HG03521 (cell line): ENCODE data around the gene HMCN1.

Experiments
- ATAC-seq: cut with Tn5 transposase; IDR thresholded peaks from one replicate; pipeline ENCODE4 v1.9.1; 2021; ENCODE audit warnings: mild to moderate bottlenecking, moderate library complexity; ENCODE audit not compliant: unreplicated experiment

HMCN1 gene

DNA sequence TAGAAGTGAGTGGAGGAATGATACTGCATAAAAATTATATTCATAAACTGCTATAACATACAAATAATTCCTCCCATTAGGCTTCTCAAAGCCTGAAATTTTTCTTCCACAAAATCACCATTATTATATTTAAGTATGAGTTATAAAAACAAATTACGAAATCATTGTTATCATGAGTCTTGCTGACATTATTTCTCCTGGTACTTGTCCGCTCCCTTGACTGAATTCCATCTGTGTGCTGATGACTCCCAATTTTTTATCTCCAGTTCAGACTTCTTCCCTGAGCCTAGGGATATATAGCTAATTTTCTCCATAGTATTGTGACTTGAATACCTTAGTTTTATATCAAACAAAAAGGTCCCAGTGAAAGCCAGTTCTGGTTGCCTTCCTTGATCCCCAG, 268.2 kb downstream of the HMCN1 start:
- ATAC-seq: no peak

DNA sequence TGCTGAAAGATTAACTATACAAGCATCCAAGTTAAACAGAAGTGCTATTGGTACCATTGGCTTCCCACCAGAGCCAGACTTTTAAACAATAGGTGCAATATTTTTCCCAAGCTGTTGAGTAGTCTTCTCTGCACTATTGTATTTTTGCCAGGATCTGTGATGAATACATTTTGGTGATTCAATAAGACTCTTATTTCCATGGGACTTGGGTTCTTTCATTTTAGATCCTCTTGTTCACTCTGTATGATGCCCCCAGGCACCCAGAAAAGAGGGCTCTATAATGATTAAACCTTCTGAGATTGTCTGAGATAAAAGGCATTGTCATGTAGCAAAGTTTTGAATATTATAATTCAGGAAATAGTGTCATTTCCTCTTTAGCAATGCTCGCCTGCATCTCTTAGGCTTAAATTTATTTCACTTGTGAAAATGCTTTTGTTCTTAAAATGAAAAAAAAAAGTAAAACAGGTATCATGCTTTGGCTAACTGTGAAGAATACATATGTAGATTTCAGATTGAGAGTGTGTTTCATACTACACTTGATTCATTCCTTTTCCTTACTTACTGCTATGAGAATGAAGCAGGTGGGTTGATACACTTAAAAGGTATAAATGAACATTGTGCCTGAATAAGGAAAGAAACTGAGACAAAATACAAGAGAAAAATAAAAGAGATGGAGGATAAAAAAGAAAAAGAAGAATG, 275.0 kb downstream of the HMCN1 start:
- ATAC-seq: no peak

DNA sequence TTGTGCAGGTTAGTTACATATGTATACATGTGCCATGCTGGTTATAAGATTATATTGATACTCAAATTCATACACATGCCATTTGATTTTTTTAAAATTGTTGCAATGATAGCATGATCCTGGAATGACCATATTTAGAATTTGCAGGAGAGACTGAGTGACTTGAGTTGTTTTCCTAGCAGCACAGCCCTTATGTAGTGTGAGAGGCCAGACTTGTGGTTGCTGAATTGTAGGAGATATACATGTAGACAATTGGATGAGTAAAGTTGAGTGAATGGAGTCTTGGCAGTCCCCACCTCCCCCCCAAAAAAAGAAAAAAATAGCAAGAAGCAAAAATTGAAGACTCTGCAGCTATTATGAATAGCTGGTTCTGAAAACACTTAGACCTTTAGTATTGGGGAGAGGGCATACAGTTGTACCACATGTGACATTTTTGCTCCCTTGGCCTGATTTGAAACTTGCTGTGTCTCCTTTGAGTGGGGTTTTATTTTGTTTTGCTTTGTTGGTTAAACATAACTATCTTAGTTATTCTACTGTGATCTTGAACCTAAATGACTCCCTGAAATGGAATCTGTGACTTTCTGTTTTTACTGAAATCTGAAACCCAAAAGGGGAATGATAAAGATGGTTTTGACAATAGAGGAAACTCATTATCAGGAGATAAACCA, 280.3 kb downstream of the HMCN1 start:
- no peak for ATAC-seq

DNA sequence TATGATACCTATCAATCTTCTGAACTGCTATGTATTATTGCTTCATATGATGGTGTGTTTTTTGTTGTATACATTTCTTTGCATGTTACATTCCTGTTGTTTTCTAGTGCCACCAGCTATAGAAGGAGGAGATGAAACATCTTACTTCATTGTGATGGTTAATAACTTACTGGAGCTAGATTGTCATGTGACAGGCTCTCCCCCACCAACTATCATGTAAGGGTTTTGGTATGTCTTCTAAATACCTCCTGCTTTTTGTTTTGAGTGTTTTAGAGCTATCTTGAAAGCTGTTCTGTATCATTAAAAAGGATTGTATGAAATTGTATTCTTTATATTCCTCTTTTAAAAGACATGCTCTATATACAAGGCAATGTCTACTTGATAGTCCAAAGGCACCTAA, 282.7 kb downstream of the HMCN1 start:
- ATAC-seq: no peak

DNA sequence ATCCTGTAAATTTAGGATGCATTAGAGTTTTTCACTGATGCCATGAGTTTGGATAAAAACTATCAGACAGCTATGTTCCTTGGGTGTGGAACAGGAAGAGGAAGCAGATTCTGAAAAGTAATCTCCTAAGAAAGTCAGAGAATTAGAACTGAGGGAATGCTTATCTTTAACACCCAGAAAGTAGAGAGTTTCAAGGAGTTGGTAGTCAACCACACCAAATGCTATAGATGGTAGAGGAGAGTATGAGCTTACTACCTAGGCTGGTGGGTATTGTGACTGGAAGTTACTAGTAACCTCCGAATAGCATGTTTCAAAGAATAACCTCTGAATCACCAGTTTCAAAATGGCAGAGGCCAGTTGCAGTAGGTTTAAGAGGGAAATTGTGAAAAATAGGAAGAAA, 288.0 kb downstream of the HMCN1 start:
- no peak for ATAC-seq

DNA sequence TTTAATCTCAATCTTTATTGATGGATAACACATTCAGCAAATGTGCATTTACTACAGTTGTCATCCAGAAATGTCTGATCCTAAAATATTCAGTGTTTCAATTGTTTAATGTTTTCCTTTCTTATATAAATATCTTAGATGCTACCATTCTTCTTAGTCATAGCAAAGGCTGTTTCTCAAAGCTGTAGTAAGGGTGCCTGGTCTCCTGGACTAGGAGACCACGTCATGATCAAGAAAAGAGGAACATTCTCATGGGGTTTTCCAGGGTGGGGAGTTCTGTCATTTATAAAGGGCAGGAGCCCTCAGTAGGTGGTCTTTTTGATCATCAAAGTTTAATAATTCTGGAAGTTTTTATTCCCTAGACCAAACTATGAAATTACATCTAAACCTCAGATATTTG, 292.8 kb downstream of the HMCN1 start:
- no peak for ATAC-seq

DNA sequence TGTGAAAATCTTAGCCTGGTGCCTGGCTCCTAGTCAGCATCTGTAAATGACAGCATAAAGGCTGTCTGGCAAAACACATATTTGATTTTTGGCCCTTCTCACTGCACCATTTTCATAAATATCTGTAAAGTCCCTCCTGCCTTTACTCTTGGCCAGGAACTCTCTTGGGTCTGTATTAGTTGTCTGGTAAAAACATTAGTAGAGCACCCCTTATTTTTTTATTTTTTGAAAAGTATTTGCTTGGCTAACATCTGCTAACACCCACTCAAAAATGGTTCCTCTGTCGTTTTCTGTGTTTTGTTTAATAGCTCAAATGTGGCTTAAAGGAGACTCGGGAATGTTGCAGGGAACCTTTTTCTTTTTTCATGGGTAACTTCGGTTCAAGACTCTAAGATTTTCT, 293.4 kb downstream of the HMCN1 start:
- no peak for ATAC-seq

DNA sequence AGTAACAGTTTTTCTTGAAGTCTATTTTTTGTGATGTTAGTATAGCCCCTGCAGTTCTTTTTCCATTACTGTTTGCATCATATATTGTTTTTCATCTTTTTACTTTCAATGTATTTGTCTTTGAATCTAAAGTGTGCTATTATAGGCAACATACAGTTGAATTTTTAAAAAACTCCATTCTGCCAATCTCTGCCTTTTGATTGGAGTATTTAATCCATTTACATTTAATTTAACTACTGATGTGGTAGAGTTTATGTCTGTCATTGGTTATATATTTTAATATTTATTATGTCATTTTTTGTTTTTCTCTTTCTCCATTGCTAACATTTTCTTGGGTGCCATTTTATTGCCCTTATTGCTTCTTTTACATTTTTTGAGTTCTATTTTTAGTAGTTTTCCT, 296.3 kb downstream of the HMCN1 start:
- no peak for ATAC-seq

DNA sequence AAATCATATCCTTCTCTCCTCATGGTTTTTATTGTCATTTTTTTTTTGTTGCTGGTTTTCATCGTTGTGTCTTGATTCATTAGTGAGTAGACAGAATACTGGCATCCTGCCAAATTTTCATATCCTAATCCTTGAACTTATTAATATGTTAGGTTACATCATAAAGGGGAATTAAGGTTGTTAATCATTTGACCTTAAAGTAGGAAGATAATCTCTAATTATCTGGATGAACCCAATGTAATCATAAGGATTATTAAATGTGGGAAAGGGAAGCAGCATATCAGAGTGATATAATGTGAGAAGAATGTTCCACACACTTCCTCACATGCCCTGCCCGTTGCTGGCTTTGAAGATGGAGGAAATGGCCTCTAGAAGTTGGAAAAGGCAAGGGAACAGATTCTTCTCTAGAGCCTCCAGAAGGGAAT, 299.7 kb downstream of the HMCN1 start:
- no peak for ATAC-seq

DNA sequence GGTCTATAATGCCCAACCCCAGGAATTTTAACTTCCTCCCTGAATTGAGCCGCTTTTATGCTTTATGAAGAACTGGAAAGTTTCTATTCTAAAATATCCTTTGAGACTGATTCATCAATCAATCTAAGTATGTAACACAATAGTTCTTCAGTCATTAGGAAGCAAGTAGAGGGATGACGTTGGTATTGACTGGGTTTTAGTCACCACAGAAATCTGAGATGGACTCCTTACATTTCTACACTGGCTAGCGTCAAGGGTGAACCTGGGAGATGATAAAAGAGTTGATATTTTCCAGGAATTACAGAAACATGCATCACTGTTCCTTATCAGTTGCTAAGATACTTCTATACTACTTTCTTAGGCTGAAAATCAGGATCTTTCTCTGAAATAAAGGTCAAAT, 308.0 kb downstream of the HMCN1 start:
- no peak for ATAC-seq

DNA sequence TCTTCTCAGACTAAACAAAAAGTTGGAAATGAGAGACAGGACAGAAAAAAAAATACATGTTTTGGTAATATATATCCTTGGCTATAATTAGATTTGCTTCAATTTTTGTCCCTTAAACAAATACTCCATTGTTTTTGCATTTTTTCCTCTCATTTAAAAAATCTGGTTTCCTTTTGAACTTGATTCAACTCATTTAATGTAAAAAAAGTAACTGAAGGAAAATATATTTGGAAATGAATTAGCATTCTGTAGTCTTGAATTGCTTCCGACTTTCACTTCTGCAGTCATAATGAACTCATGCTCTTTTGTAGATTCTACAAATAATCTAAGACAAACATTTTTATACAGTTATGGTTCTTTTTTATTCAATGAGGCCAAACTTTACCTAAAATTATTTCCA, 309.1 kb downstream of the HMCN1 start:
- no peak for ATAC-seq

DNA sequence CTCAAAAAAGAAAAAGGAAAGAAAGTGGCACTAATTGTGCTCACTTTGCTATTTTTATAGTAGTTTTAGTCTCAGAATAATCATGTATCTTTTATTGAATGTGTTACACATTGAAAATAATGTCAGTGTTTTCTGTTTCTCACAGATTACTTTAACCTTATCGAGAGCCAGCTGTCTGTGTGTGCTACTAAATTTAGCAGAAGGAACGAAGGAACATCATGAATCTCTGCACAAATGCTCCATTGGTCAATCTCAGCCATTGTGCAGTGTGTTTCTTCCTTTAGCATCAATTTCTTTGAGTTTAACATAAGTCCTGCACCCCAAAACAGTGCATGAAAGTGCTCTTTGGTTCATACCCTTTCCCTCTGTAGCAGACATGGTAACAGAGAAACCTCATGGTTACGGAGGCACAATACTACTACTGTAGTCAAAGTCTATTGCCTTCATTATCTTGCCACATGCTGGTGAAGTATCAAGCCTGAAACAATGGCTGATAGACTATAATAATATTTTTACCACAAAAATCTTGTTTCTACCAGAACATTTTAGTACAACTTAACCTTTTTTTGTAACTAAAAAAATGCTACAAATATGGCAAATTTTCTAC, 310.0 kb downstream of the HMCN1 start:
- ATAC-seq: no peak

DNA sequence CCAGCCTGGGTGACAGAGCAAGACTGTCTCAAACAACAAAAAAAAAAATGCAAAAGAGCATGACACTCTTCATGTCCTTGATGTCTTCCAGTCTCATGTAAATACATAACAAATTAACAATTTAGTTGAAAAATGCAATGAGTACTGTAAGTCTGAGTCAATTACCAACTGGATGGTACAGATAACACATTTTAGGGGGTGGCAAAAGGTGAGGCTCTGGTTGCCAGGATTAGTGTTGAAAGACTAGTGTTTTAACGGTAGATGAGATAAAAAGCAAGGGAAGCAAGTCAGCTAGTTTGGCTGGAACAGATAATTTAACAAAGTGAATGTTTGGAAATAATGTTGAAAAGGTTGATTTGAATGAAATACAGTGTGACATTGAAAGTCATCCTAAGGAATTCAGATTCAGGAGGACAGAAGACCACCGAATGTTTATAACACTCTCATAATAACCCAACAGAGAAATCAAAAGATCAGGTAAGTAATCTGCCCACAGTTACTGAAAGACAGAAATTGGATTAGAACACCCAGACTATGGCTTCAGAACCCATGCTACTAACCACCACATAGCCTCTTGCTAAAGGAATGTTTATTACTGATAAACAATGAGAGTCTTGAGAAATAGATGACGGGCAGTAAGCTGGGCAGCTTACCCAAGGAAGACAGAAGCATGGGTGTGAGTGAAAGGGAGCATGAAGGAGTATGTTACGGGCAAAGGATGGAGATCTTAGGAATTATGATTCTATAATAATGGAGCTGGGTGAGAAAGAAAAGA, 312.4 kb downstream of the HMCN1 start:
- no peak for ATAC-seq

DNA sequence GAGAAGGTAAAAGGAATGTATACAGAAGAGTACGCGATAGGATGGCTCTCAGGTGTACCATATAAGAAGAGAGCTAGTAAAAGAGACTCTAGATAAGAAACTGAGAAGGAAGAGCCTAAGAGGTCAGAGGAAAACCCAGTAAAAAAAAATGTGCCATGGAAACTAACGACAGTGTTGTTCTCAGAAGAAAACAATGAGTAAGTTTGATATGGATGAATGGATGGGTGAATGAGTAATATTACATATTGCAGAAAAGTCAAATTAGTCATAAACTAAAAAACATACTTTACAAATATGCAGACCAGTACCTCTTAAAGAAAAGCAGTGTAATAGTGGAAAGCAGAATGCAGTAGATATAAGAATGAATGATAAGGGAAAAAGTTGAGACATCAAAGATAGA, 316.2 kb downstream of the HMCN1 start:
- ATAC-seq: no peak

DNA sequence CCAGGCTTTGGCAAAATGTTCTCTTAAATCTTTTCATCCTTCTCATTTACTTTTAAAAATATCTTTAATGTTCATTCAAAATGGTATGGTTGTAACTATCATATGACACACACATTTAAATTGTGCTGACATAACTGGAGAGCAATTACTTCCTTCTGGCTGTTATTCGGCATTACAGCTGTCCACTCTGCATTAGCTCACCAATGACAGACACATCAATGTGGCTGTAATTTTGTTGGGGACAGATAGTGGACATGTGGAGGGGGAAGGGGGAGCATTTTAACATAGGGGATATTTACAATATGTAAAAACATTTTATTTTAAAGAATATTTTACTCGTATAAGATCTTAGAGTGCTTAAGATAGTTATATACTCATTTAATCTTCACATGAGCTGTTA, 319.8 kb downstream of the HMCN1 start:
- no peak for ATAC-seq

DNA sequence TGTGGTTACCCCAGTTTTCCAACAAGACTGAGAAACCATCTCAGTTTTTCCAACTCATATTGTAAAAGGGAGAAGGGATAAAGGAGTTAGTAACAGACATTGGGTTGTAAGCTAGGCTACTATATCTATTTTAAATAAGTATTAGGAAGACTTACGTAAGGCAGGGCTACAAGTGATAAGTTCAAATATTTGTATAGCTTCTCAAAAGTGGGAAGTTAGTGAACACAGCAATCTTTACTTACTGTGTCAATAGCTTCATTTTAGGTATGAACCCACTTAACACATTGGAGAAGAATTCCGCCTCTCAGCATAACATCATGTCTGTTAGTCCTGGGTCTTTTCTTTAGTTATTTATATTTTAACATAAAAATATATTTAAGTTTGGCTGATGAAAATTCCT, 320.7 kb downstream of the HMCN1 start:
- no peak for ATAC-seq

DNA sequence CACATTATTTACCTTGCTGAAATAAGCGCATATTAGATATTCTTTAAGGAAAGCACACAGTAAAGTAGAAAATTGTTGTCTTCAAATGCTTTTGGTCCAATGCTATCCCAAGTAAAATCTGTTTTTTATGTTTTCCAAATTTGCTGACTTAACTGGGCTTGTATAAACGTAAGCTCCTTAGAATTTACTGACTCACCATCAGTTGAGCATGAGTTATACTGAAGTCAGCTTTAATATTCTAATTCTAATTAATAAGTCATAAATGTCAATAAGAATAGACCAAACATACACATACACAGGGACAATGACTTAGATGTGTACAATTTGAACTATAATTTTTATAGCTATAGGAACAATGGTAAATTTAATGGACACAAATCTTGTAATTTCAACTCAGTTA, 321.7 kb downstream of the HMCN1 start:
- no peak for ATAC-seq

DNA sequence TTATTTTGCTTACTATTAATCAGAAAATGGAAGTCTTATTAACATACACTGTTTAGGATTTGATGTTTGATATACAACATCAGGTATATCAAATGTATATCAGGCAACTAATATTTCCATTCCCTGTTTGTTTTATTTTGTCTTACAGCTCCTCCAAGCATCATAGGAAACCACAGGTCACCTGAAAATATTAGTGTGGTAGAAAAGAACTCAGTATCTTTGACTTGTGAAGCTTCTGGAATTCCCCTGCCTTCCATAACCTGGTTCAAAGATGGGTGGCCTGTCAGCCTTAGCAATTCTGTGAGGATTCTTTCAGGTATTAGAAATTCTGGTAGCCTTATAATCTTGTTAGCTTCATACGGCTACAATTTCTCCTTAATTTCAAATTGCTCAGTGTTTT, 322.9 kb downstream of the HMCN1 start:
- no peak for ATAC-seq

DNA sequence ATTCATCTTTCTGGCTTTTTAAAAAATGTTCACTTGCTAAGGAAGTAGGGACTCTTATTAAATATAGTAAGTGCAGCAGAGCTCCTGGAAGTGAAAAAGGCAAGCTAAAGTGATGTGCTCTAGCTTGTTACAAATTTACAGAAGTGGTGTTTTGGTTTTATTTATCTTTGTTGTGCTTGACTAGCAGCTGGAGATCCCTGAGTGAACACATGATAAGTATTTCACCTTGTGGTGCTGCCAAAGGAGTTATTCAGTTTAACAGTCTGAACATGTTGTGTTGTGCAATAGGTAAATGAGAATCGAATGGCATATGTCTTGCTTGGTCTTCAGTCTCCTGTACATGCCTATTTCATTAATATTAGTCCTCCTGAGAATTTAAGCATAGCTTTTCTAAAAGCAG, 325.1 kb downstream of the HMCN1 start:
- no peak for ATAC-seq

DNA sequence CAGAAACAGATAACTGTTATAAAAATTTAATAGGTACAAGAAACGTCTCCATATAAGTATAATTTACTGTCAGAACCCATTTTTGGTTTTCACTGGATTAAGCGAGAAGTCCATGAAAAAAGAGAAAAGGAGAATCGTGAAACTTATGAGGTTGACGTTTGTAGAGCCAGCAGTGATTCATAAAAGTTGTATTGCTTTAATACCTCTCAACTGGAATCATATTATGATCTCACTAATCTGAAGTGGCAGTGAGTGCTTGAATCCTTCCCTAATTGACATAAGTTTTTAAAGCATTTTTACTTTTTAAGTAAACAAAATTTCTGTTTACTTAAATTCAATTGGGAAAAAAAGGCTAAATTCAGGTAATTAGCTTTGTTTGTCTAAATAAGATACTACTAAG, 325.6 kb downstream of the HMCN1 start:
- ATAC-seq: no peak

DNA sequence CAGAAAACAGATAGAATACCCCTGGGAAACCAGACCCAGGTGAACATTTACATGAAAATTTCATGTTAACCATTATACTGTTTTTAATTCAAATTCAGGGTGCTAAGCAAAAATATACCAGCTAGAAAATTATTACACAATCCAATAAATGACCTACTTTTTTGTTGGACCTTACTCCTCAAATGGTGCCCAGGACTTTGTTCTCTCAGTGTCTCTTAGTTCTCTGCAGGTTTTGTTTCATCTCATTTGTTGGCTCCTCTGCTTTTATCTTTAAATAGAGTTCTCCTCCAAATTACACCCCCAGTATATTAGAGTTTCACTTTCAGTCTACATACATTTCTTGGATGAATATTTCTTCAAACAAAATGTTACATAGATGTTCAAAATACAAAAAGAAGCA, 326.0 kb downstream of the HMCN1 start:
- ATAC-seq: no peak
